Mesendoderm (in vitro differentiated cells): Measurements from ENCODE around the gene P3H4.
"Not testable (repeated sequence)": the region's sequence is repeated elsewhere in the genome, so short reads cannot be mapped to it uniquely, and the experiment has no call there.

ENCODE experiments used
- DNase-seq: peaks from one replicate; pipeline ENCODE4 v3.0.0; 2013
- H2AK5ac ChIP-seq: 2 replicates; pipeline ENCODE4 v1.6.1; 2013; ENCODE audit warnings: low read length, inconsistent platforms
- H2BK120ac ChIP-seq: 2 replicates; pipeline ENCODE4 v1.6.1; 2013; ENCODE audit warnings: low read depth, mild to moderate bottlenecking, low read length, moderate library complexity, mixed read lengths
- H2BK15ac ChIP-seq: replicated peaks from 2 replicates; pipeline ENCODE4 v1.6.1; 2013; ENCODE audit warnings: low read depth, mild to moderate bottlenecking, moderate library complexity
- H2BK5ac ChIP-seq: 2 replicates; pipeline ENCODE4 v1.6.1; 2013; ENCODE audit warnings: low read length, inconsistent platforms
- H3K18ac ChIP-seq: 2 replicates; pipeline ENCODE4 v1.6.1; 2013; ENCODE audit warnings: mild to moderate bottlenecking, low read length, mixed read lengths
- H3K23ac ChIP-seq: one replicate; pipeline ENCODE4 v1.6.1; 2013; ENCODE audit warnings: low read length
- H3K27ac ChIP-seq: 2 replicates; pipeline ENCODE4 v1.5.1; 2013; ENCODE audit warnings: low read depth, mild to moderate bottlenecking, inconsistent platforms, low read length, moderate library complexity
- H3K27me3 ChIP-seq: 2 replicates; pipeline ENCODE4 v1.6.1; 2013; ENCODE audit warnings: low read length, control low read depth, mild to moderate bottlenecking, inconsistent platforms; ENCODE audit not compliant: insufficient read depth, poor library complexity
- H3K36me3 ChIP-seq: 2 replicates; pipeline ENCODE4 v1.6.1; 2013; ENCODE audit warnings: low read length, inconsistent platforms; ENCODE audit not compliant: control insufficient read depth, insufficient read depth
- H3K4ac ChIP-seq: one replicate; pipeline ENCODE4 v1.6.1; 2013; ENCODE audit warnings: low read depth, mild to moderate bottlenecking, low read length, moderate library complexity
- H3K4me1 ChIP-seq: 2 replicates; pipeline ENCODE4 v1.6.1; 2013; ENCODE audit warnings: low read depth, low read length, inconsistent platforms; ENCODE audit not compliant: control insufficient read depth
- H3K4me2 ChIP-seq: 2 replicates; pipeline ENCODE4 v1.6.1; 2013; ENCODE audit warnings: low read length
- H3K4me3 ChIP-seq: 2 replicates; pipeline ENCODE4 v1.5.1; 2013; ENCODE audit warnings: mild to moderate bottlenecking, low read length
- H3K56ac ChIP-seq: one replicate; pipeline ENCODE4 v1.6.1; 2013; ENCODE audit warnings: low read length
- H3K79me1 ChIP-seq: 2 replicates; pipeline ENCODE4 v1.6.1; 2013; ENCODE audit warnings: low read length, inconsistent platforms
- H3K79me2 ChIP-seq: 2 replicates; pipeline ENCODE4 v1.6.1; 2013; ENCODE audit warnings: mild to moderate bottlenecking, low read length; ENCODE audit not compliant: control insufficient read depth, insufficient read depth
- H3K9ac ChIP-seq: 2 replicates; pipeline ENCODE4 v1.6.1; 2013; ENCODE audit warnings: low read length, inconsistent platforms
- H4K5ac ChIP-seq: one replicate; pipeline ENCODE4 v1.6.1; 2013; ENCODE audit warnings: low read length
- H4K8ac ChIP-seq: one replicate; pipeline ENCODE4 v1.6.1; 2013; ENCODE audit warnings: low read depth, mild to moderate bottlenecking, control low read depth, low read length, moderate library complexity
- WGBS: extraction: QIAGEN DNeasy Blood & Tissue Kit; methylation state at CpG from one replicate; pipeline ENCODE4 v1.1.7; 2013; ENCODE audit warnings: low lambda C conversion rate, missing lambda C conversion rate; ENCODE audit not compliant: insufficient coverage; ENCODE audit errors: extremely low coverage; 5-methylcytosine and 5-hydroxymethylcytosine counted together

P3H4 gene

GRCh38 chr17:41844971-41845370 is 33.2 kb upstream of the P3H4 start:
- Histone ChIP-seq H3K18ac (no peak overlapping the region), H2BK5ac (no peak overlapping the region), H3K4me3 (no peak overlapping the region), H3K36me3 (no peaks in the 10 kb centered on the region), H3K79me2 (no peaks in the 10 kb centered on the region), H3K56ac (no peak overlapping the region), H3K79me1 (no peaks in the 10 kb centered on the region), H2BK15ac (no peak overlapping the region), H3K4me1 (no peaks in the 10 kb centered on the region), H4K8ac (no peak overlapping the region), H3K4me2 (no peak overlapping the region), H3K27me3 (no peaks in the 10 kb centered on the region), H2BK120ac (no peak overlapping the region), H3K9ac (no peak overlapping the region), H4K5ac (no peak overlapping the region), H3K27ac (no peak overlapping the region), H3K23ac (no peak overlapping the region), H3K4ac (no peak overlapping the region), H2AK5ac (no peak overlapping the region)
- no peak for DNase-seq
- WGBS, result no CpG with 5 or more reads among the region's 6 CpGs

- H4K5ac ChIP-seq, H3K4ac ChIP-seq, H3K79me1 ChIP-seq, H3K23ac ChIP-seq, DNase-seq, H3K9ac ChIP-seq, H3K4me3 ChIP-seq, H3K36me3 ChIP-seq, H3K79me2 ChIP-seq, H2AK5ac ChIP-seq, H3K4me1 ChIP-seq, H3K27ac ChIP-seq, H3K4me2 ChIP-seq, H3K27me3 ChIP-seq, H4K8ac ChIP-seq, H2BK120ac ChIP-seq, H3K18ac ChIP-seq, H2BK15ac ChIP-seq, H2BK5ac ChIP-seq, H3K56ac ChIP-seq: not testable (repeated sequence)
- WGBS, result no CpG with 5 or more reads among the region's 6 CpGs
Measured at GRCh38 chr17:41840781-41841180, 29.0 kb upstream of the P3H4 start.

GRCh38 chr17:41839448-41839847 is 27.7 kb upstream of the P3H4 start:
- not testable (repeated sequence) for H3K36me3 ChIP-seq, H3K4me2 ChIP-seq, H3K79me1 ChIP-seq, H3K27me3 ChIP-seq, H3K18ac ChIP-seq, H3K23ac ChIP-seq, H2BK15ac ChIP-seq, H3K79me2 ChIP-seq, DNase-seq, H2BK120ac ChIP-seq, H4K5ac ChIP-seq, H4K8ac ChIP-seq, H3K56ac ChIP-seq, H3K4me3 ChIP-seq, H3K4ac ChIP-seq, H3K27ac ChIP-seq, H3K4me1 ChIP-seq, H3K9ac ChIP-seq, H2BK5ac ChIP-seq, H2AK5ac ChIP-seq
- WGBS, result no CpG with 5 or more reads among the region's 2 CpGs

- Histone ChIP-seq H3K56ac (no peak within 1 kb of the TSS), H3K4ac (no peak within 1 kb of the TSS), H4K8ac (no peak within 1 kb of the TSS), H3K79me2 (no peaks in the 10 kb centered on the region), H2BK120ac (no peak within 1 kb of the TSS), H2BK15ac (no peak within 1 kb of the TSS), H3K36me3 (peaks cover 2% of the 10 kb centered on the region), H3K4me3 (no peak within 1 kb of the TSS), H3K23ac (no peak within 1 kb of the TSS), H3K18ac (no peak within 1 kb of the TSS), H3K4me2 (no peak within 1 kb of the TSS), H3K4me1 (peaks cover 2% of the 10 kb centered on the region), H3K79me1 (peaks cover 1% of the 10 kb centered on the region), H2AK5ac (no peak within 1 kb of the TSS), H3K27ac (no peak within 1 kb of the TSS), H3K27me3 (no peaks in the 10 kb centered on the region), H3K9ac (no peak within 1 kb of the TSS), H4K5ac (no peak within 1 kb of the TSS), H2BK5ac (no peak within 1 kb of the TSS)
- no CpG with 5 or more reads among the region's 15 CpGs for WGBS
- no peak for DNase-seq
Measured at GRCh38 chr17:41837761-41838538, 26.2 kb upstream of the P3H4 start, which contains the start of gene KLHL10. Gene KLHL10, plus strand, starts transcription at chr17:41837825. Its CDS starts 108 bp downstream, at chr17:41837933.

GRCh38 chr17:41836550-41837196 is 24.9 kb upstream of the P3H4 start:
- Histone ChIP-seq H3K79me2 (no peaks in the 10 kb centered on the region), H2BK15ac (no peak overlapping the region), H3K9ac (peak overlapping the region; percentile 53), H3K56ac (peak overlapping the region; percentile 89), H3K4ac (no peak overlapping the region), H3K4me2 (peak overlapping the region; percentile 70), H3K18ac (no peak overlapping the region), H3K36me3 (peaks cover 2% of the 10 kb centered on the region), H3K27ac (no peak overlapping the region), H3K27me3 (no peaks in the 10 kb centered on the region), H3K79me1 (peaks cover 1% of the 10 kb centered on the region), H3K23ac (no peak overlapping the region), H4K8ac (no peak overlapping the region), H2AK5ac (no peak overlapping the region), H3K4me3 (no peak overlapping the region), H2BK5ac (no peak overlapping the region), H2BK120ac (no peak overlapping the region), H4K5ac (no peak overlapping the region), H3K4me1 (peaks cover 2% of the 10 kb centered on the region)
- no peak for DNase-seq
- WGBS, result no CpG with 5 or more reads among the region's 21 CpGs
